Endothelial cell (in vitro differentiated cells): Measurements from ENCODE around the gene BCKDK. TPM values are rescaled to one million over a fixed set of nuclear protein-coding genes. Genes with fewer than 3 reads are reported as not detected.

Experiments
- DNase-seq: peaks from one replicate; pipeline ENCODE4 v3.0.0; 2021; ENCODE audit warnings: low spot score
- H3K27ac Mint-ChIP-seq: one replicate; pipeline ENCODE4 v1.8.0; 2021; ENCODE audit warnings: mixed read lengths, inconsistent platforms; ENCODE audit not compliant: unreplicated experiment
- H3K27me3 Mint-ChIP-seq: one replicate; pipeline ENCODE4 v1.8.0; 2021; ENCODE audit warnings: mild to moderate bottlenecking, moderate library complexity, mixed read lengths, inconsistent platforms; ENCODE audit not compliant: unreplicated experiment
- H3K36me3 Mint-ChIP-seq: one replicate; pipeline ENCODE4 v1.8.0; 2021; ENCODE audit warnings: mild to moderate bottlenecking, low read depth, mixed read lengths, inconsistent platforms; ENCODE audit not compliant: unreplicated experiment
- H3K4me1 Mint-ChIP-seq: one replicate; pipeline ENCODE4 v1.8.0; 2021; ENCODE audit warnings: mild to moderate bottlenecking, mixed read lengths, inconsistent platforms; ENCODE audit not compliant: unreplicated experiment
- H3K4me3 Mint-ChIP-seq: one replicate; pipeline ENCODE4 v1.8.0; 2021; ENCODE audit warnings: mild to moderate bottlenecking, mixed read lengths, inconsistent platforms; ENCODE audit not compliant: unreplicated experiment
- H3K9me3 Mint-ChIP-seq: one replicate; pipeline ENCODE4 v1.8.0; 2021; ENCODE audit warnings: mixed read lengths, inconsistent platforms; ENCODE audit not compliant: unreplicated experiment
- total RNA-seq: library from RNA; stranded (reverse); fragmentation: NEBNext Ultra II Directional; extraction: Animal tissue kit (Norgen Biotek cat#: 25700); gene quantifications from one replicate; pipeline ENCODE4 v1.2.1, GENCODE V29; 2021; ENCODE audit not compliant: unreplicated experiment
- TF ChIP-seq, protein P1 (sequence below): fragments of 200-600 bp; sonication (generic); IDR thresholded peaks from one replicate; pipeline ENCODE4 v1.5.0; 2021; ENCODE audit warnings: antibody characterized with exemption; ENCODE audit not compliant: unreplicated experiment

BCKDK gene
- total RNA-seq, 1 donor from 2014 or later = 56.8 TPM

DNA sequence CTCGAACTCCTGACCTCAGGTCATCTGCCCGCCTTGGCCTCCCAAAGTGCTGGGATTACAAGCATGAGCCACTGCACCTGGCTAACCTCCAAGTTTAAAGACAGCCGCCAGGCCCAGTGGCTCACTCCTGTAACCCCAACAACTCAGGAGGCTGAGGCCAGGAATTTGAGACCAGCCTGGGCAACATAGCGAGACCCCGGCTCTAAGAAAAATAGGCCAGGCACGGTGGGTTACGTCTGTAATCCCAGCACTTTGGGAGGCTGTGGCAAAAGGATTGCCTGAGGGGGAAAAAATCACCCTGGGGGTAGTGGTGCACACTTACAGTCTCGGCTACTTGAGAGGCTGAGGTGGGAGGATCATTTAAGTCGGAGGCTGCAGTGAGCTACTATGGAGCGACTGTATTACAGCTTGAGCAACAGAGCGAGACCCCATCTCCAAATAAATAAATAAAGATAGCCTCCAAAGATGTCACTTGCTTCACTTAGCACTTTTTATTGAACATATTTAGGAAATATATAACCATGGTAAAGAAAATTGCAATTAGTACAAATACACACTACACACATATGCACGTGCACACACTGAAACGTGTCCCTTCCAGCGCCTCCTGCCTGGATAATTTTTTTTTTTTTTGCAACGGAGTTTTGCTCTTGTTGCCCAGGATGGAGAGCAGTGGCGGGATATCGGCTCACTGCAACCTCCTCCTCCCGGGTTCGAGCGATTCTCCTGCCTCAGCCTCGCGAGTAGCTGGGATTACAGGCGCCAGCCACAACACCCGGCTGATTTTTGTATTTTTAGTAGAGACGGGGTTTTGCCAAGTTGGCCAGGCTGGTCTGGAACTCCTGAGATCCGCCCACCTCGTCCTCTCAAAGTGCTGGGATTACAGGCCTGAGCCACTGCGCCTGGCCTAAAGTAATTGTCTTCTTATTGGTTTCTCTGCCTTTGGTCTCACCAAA lies 1.4 kb upstream of the BCKDK start:
- Mint-ChIP-seq H3K27ac (no peak overlapping the region), H3K4me1 (peaks cover 9% of the 10 kb centered on the region), H3K27me3 (peaks cover 20% of the 10 kb centered on the region), H3K36me3 (peaks cover 22% of the 10 kb centered on the region), H3K4me3 (peak overlapping the region; percentile 97), H3K9me3 (no peaks in the 10 kb centered on the region)
- TF ChIP-seq, protein P1, sequence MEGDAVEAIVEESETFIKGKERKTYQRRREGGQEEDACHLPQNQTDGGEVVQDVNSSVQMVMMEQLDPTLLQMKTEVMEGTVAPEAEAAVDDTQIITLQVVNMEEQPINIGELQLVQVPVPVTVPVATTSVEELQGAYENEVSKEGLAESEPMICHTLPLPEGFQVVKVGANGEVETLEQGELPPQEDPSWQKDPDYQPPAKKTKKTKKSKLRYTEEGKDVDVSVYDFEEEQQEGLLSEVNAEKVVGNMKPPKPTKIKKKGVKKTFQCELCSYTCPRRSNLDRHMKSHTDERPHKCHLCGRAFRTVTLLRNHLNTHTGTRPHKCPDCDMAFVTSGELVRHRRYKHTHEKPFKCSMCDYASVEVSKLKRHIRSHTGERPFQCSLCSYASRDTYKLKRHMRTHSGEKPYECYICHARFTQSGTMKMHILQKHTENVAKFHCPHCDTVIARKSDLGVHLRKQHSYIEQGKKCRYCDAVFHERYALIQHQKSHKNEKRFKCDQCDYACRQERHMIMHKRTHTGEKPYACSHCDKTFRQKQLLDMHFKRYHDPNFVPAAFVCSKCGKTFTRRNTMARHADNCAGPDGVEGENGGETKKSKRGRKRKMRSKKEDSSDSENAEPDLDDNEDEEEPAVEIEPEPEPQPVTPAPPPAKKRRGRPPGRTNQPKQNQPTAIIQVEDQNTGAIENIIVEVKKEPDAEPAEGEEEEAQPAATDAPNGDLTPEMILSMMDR = no peak
- DNase-seq = no peak

DNA sequence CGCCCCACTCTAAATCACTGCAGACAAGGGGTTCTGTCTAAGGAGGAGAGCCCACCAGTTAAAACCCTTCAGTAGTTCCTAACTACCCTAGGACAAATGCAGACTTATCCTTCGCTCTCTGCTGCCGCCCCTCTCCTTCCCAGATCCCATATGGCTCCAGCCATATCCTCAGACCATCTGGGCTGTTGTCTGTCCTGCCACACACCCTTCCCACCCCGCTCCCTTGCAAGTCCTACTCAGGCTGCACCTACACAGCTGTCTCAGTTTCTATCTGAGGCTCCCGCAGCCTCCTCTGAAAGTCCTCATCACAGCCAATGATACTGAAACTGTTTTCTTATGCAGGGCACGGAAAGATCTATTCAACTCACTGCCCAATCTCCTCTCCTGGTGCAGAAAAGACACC lies 720 bp upstream of the BCKDK start:
- H3K36me3 Mint-ChIP-seq = peaks cover 24% of the 10 kb centered on the region
- peaks cover 9% of the 10 kb centered on the region for H3K4me1 Mint-ChIP-seq
- no peaks in the 10 kb centered on the region for H3K9me3 Mint-ChIP-seq
- TF ChIP-seq, protein P1 = no peak
- peak overlapping the region; percentile 80 for H3K27ac Mint-ChIP-seq
- DNase-seq = no peak
- peaks cover 20% of the 10 kb centered on the region for H3K27me3 Mint-ChIP-seq
- H3K4me3 Mint-ChIP-seq = peak overlapping the region; percentile 97

DNA sequence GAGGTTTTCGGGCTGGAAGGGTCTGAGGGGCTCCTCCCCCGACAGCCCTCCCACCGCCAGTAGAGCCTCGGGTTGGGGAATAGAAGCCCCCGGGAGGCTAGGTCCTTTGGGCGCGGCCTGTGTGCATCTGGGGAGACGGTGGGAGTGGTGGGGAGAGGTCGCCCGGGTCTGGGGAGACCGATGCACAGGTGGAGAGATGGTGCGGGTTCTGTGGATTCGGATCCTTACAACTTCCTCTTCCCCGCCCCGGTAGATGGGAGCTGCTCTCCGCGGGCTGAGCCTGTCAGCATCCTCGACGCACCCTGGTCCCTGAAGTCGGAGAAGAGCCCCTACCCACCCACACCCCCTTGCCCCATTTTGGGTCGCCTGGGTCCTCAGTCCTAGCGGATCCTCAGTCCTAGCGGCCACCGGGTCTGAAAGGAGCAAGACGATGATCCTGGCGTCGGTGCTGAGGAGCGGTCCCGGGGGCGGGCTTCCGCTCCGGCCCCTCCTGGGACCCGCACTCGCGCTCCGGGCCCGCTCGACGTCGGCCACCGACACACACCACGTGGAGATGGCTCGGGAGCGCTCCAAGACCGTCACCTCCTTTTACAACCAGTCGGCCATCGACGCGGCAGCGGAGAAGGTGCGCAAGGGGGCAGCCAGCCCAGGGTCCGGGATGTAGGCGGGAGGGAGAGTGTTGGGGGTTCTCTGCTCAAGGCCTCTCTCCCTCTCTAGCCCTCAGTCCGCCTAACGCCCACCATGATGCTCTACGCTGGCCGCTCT lies 790 bp downstream of the BCKDK start:
- H3K36me3 Mint-ChIP-seq = peaks cover 28% of the 10 kb centered on the region
- H3K27me3 Mint-ChIP-seq = peaks cover 20% of the 10 kb centered on the region
- H3K27ac Mint-ChIP-seq = no peak overlapping the region
- TF ChIP-seq, protein P1 = no peak
- H3K9me3 Mint-ChIP-seq = no peaks in the 10 kb centered on the region
- peak overlapping the region; percentile 88 for H3K4me3 Mint-ChIP-seq
- peaks cover 14% of the 10 kb centered on the region for H3K4me1 Mint-ChIP-seq
- no peak for DNase-seq

DNA sequence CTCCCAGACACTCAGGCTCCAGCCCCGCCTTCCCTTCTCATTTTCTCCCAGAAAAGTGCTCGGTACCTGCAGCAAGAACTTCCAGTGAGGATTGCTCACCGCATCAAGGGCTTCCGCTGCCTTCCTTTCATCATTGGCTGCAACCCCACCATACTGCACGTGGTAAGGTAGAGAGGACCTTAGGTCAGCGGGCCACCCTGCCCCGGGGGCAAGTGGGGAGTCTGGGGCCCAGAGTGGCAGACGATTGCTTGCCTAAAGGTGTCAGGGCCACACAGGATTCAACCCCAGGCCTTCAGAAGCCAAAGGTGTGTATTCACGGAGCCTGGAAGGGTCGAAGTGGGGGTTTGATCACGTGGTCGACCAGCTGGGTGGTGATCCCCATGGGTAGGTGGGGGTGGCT lies 1.4 kb downstream of the BCKDK start:
- peaks cover 22% of the 10 kb centered on the region for H3K27me3 Mint-ChIP-seq
- no peak for DNase-seq
- peaks cover 16% of the 10 kb centered on the region for H3K4me1 Mint-ChIP-seq
- peak overlapping the region; percentile 88 for H3K4me3 Mint-ChIP-seq
- peaks cover 28% of the 10 kb centered on the region for H3K36me3 Mint-ChIP-seq
- no peaks in the 10 kb centered on the region for H3K9me3 Mint-ChIP-seq
- H3K27ac Mint-ChIP-seq = peak overlapping the region; percentile 26
- TF ChIP-seq, protein P1 = no peak
